ENCODE data around the gene PUM1.

PUM1 gene

GRCh38 chr1:30908316-30908695, 157.2 kb downstream of the PUM1 start:
- Histone ChIP-seq H3K36me3 (ENCODE audit: control insufficient read depth, insufficient read depth, low read length) (no peaks in the 10 kb centered on the region), H3K27me3 (ENCODE audit: control insufficient read depth, insufficient read depth, low read length, poor library complexity, severe bottlenecking) (peaks cover 6% of the 10 kb centered on the region), H3K9me3 (ENCODE audit: control insufficient read depth, low read length) (no peaks in the 10 kb centered on the region), H3K27ac (ENCODE audit: insufficient read depth, low read depth, low read length, poor library complexity, severe bottlenecking) (no peak overlapping the region), H3K4me1 (ENCODE audit: control insufficient read depth, insufficient read depth, low read length) (peaks cover 42% of the 10 kb centered on the region), H3K4me3 (ENCODE audit: insufficient read depth, low read depth, low read length) (peak overlapping the region; percentile 73)
- WGBS, 2 experiments, result 0% methylated on average over 69 of the region's 69 CpGs

DNA sequence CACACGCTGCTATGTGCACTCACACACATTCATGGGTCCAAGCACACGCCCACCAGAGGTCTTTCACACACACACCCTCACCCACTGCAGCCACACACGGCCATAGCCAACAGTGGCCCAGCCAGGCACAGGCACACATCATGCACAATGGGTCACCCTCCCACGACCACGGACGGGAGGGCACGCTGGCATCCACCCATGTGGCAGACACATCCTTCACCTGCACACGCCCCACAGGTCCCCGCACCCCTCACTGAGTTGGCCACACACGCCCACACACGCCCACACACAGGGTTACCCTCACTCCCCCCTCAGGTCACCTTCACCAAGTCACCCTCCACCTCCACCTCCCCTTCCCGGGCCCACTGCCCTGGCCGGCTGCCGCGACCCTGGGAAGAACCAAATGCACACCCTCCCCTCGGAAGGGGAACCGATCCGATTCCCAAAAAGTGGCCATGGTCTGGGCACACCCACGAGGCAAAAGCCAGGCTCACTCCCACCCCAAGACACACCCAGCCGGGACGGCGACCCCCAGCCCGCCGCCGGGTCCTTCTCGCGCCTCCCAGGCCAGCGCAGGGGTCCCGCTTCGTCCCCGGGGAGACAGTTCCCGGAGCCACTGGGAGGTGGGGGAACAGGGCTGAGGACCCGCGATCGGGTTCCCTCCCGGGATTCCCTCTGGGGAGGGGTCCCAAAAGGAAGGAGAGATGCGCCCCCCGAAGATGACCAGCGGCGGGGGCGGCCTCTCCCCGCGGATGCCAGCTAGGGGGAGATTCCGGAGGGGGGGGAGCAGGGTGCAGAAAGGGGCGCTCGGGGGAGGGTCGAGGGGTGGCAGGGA, 157.8 kb downstream of the PUM1 start:
- peak overlapping the region; percentile 73 for H3K4me3 ChIP-seq (ENCODE audit: insufficient read depth, low read depth, low read length)
- H3K27me3 ChIP-seq (ENCODE audit: control insufficient read depth, insufficient read depth, low read length, poor library complexity, severe bottlenecking), result peaks cover 6% of the 10 kb centered on the region
- H3K9me3 ChIP-seq (ENCODE audit: control insufficient read depth, low read length), result no peaks in the 10 kb centered on the region
- 12% methylated on average over 43 to 47 of the region's 47 CpGs for WGBS, 2 experiments
- H3K27ac ChIP-seq (ENCODE audit: insufficient read depth, low read depth, low read length, poor library complexity, severe bottlenecking), result no peak overlapping the region
- H3K36me3 ChIP-seq (ENCODE audit: control insufficient read depth, insufficient read depth, low read length), result no peaks in the 10 kb centered on the region
- peaks cover 45% of the 10 kb centered on the region for H3K4me1 ChIP-seq (ENCODE audit: control insufficient read depth, insufficient read depth, low read length)

- no peak overlapping the region for H3K27ac ChIP-seq (ENCODE audit: insufficient read depth, low read depth, low read length, poor library complexity, severe bottlenecking)
- no peaks in the 10 kb centered on the region for H3K36me3 ChIP-seq (ENCODE audit: control insufficient read depth, insufficient read depth, low read length)
- 79 to 81% methylated on average over 9 of the region's 9 CpGs for WGBS, 2 experiments
- H3K4me1 ChIP-seq (ENCODE audit: control insufficient read depth, insufficient read depth, low read length), result peaks cover 53% of the 10 kb centered on the region
- H3K4me3 ChIP-seq (ENCODE audit: insufficient read depth, low read depth, low read length), result peak overlapping the region; percentile 73
- H3K9me3 ChIP-seq (ENCODE audit: control insufficient read depth, low read length), result no peaks in the 10 kb centered on the region
- H3K27me3 ChIP-seq (ENCODE audit: control insufficient read depth, insufficient read depth, low read length, poor library complexity, severe bottlenecking), result peaks cover 6% of the 10 kb centered on the region
Measured at GRCh38 chr1:30906631-30907441, 158.7 kb downstream of the PUM1 start.

DNA sequence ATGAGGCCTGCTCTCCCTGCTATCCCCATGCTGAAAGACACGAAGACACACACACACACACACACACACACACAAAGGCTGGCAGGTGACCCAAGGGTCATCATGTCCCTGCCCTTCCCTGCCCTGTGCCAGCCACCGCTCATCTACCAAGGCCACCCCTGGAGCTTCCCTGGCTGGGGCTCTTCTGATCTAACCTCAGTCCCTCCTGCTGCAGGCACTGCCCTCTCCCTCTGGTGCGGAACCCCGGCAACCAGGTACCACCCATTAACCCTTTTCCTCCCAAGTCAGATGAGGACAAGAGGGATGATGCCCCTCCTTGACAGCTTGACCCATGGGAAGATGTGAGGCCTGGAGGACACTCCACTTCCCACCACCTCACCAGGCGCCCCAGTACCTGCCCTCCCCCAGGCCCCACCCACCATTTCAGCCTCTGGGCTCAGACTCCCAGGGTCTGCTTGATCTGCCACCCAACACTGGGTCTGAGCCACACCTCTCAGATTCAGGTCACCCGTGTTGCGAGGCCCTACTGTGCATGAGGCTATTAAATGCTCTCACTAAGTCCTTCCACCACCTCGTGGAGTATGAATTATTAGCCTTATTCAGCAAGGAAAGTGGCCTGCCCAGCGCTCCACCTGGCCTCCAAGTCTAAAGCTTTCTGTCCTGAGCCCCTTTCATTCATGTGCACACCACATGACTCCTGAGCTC, 159.4 kb downstream of the PUM1 start:
- Histone ChIP-seq H3K4me3 (ENCODE audit: insufficient read depth, low read depth, low read length) (no peak overlapping the region), H3K9me3 (ENCODE audit: control insufficient read depth, low read length) (no peaks in the 10 kb centered on the region), H3K36me3 (ENCODE audit: control insufficient read depth, insufficient read depth, low read length) (no peaks in the 10 kb centered on the region), H3K4me1 (ENCODE audit: control insufficient read depth, insufficient read depth, low read length) (peaks cover 53% of the 10 kb centered on the region), H3K27ac (ENCODE audit: insufficient read depth, low read depth, low read length, poor library complexity, severe bottlenecking) (no peak overlapping the region), H3K27me3 (ENCODE audit: control insufficient read depth, insufficient read depth, low read length, poor library complexity, severe bottlenecking) (peaks cover 6% of the 10 kb centered on the region)
- 61 to 62% methylated on average over 9 of the region's 9 CpGs for WGBS, 2 experiments

DNA sequence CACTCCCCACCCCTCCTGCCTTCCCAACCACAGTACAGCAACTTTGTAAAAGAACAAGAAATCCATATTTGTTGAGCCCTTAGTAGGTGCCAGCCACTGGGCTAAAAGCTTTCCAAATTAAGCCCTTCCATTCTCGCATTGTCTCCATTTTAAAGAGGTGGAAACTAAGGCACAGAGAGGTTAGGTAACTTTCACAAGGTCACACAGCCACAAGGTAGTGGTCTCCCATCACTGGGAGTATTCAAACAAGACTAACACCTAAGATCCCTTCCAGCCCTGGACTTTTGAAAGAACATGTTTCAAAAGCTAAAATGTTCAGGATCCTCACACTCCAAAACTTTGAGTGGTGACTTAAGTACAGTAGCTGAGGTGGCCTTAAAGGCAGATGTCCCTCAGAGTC, 160.1 kb downstream of the PUM1 start:
- H3K36me3 ChIP-seq (ENCODE audit: control insufficient read depth, insufficient read depth, low read length), result no peaks in the 10 kb centered on the region
- 80 to 98% methylated on average over 1 of the region's 1 CpG for WGBS, 2 experiments
- H3K4me3 ChIP-seq (ENCODE audit: insufficient read depth, low read depth, low read length), result no peak overlapping the region
- peaks cover 53% of the 10 kb centered on the region for H3K4me1 ChIP-seq (ENCODE audit: control insufficient read depth, insufficient read depth, low read length)
- H3K9me3 ChIP-seq (ENCODE audit: control insufficient read depth, low read length), result no peaks in the 10 kb centered on the region
- peaks cover 6% of the 10 kb centered on the region for H3K27me3 ChIP-seq (ENCODE audit: control insufficient read depth, insufficient read depth, low read length, poor library complexity, severe bottlenecking)
- H3K27ac ChIP-seq (ENCODE audit: insufficient read depth, low read depth, low read length, poor library complexity, severe bottlenecking), result no peak overlapping the region

GRCh38 chr1:30904962-30905335, 160.6 kb downstream of the PUM1 start:
- Histone ChIP-seq H3K4me3 (ENCODE audit: insufficient read depth, low read depth, low read length) (no peak overlapping the region), H3K27ac (ENCODE audit: insufficient read depth, low read depth, low read length, poor library complexity, severe bottlenecking) (no peak overlapping the region), H3K27me3 (ENCODE audit: control insufficient read depth, insufficient read depth, low read length, poor library complexity, severe bottlenecking) (peaks cover 6% of the 10 kb centered on the region), H3K9me3 (ENCODE audit: control insufficient read depth, low read length) (no peaks in the 10 kb centered on the region), H3K4me1 (ENCODE audit: control insufficient read depth, insufficient read depth, low read length) (peaks cover 53% of the 10 kb centered on the region), H3K36me3 (ENCODE audit: control insufficient read depth, insufficient read depth, low read length) (no peaks in the 10 kb centered on the region)
- whole genome bisulfite sequencing, 2 experiments, result no CpG with 5 or more reads among the region's 1 CpG

DNA sequence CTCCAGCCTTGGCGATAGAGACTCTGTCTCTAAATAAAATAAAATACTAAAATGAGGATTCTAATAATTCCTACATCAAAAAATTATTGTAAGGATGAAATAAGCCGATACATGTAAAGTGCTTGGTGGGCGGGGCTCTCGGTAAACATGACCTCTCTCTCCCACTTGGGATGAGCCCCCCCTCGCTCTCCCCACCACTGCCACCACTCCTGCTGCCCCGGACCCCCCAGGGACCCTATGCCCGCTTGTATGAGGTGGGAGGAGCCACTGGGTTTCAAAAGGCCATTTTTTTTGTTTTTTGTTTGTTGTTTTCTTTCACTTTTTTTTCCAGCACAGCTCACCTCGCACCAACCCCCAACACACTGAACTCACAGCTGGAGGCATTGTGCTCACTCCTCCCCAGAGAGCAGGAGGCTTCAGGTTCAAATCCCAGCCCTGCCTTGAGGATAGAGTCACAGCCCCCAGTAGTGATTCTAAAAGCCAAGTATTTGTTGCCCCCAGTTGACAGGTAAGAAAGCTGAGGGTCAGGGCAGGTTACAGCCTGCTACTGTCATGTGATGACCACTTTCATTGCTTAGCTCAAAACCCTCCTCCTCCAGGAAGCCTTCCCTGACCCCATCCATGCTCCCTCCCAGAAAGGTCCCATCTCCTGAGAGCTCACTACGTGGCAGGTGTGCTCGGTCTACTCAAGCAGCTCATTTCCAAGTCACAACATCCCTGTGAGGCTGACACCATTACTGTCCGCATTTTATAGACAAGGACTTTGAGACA, 161.1 kb downstream of the PUM1 start:
- Histone ChIP-seq H3K36me3 (ENCODE audit: control insufficient read depth, insufficient read depth, low read length) (no peaks in the 10 kb centered on the region), H3K9me3 (ENCODE audit: control insufficient read depth, low read length) (no peaks in the 10 kb centered on the region), H3K27ac (ENCODE audit: insufficient read depth, low read depth, low read length, poor library complexity, severe bottlenecking) (no peak overlapping the region), H3K4me3 (ENCODE audit: insufficient read depth, low read depth, low read length) (no peak overlapping the region), H3K27me3 (ENCODE audit: control insufficient read depth, insufficient read depth, low read length, poor library complexity, severe bottlenecking) (peaks cover 6% of the 10 kb centered on the region), H3K4me1 (ENCODE audit: control insufficient read depth, insufficient read depth, low read length) (peaks cover 47% of the 10 kb centered on the region)
- WGBS, 2 experiments, result 76 to 81% methylated on average over 7 to 11 of the region's 11 CpGs

- 85 to 89% methylated on average over 8 of the region's 8 CpGs for WGBS, 2 experiments
Measured at GRCh38 chr1:30903343-30904034, 162.0 kb downstream of the PUM1 start.

DNA sequence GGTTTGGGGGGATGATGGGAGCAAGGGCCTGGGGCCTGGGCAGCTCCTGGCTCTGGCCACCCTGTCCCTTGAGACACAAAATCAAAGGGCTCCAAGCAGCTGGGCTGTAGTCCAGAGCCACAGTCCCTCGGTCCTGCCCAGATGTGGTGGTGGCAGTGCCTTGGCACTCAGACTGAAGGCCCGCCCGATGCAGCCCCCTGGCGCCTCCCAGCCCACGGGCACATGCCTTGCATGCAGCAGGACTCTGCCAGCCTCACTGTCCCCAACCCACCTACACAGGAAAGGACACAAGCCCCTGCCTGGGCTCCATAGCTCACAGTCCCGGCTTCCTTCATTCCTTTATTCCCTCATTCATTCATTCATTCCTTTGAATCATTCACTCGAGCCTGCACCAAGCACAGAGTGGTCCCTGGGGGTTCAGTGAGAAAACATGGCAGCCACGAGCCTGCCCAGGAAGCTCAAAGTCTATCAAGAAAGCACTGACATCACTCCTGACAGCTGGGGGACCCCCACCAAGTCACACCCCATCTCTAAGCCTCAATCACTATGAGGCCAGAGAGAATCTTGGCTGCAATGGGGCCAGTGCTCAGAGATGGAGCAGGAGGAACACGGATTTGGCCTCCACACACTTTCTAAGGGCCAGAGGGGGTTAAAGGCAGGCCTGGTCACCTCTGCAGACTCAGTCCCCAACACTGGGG, 162.8 kb downstream of the PUM1 start:
- Histone ChIP-seq H3K9me3 (ENCODE audit: control insufficient read depth, low read length) (no peaks in the 10 kb centered on the region), H3K4me3 (ENCODE audit: insufficient read depth, low read depth, low read length) (no peak overlapping the region), H3K36me3 (ENCODE audit: control insufficient read depth, insufficient read depth, low read length) (no peaks in the 10 kb centered on the region), H3K27ac (ENCODE audit: insufficient read depth, low read depth, low read length, poor library complexity, severe bottlenecking) (no peak overlapping the region), H3K4me1 (ENCODE audit: control insufficient read depth, insufficient read depth, low read length) (peaks cover 41% of the 10 kb centered on the region), H3K27me3 (ENCODE audit: control insufficient read depth, insufficient read depth, low read length, poor library complexity, severe bottlenecking) (no peaks in the 10 kb centered on the region)
- WGBS, 2 experiments, result 80 to 82% methylated on average over 9 of the region's 9 CpGs

More at GRCh38 chr1:30903343-30904034, 162.0 kb downstream of the PUM1 start:
- Histone ChIP-seq H3K4me1 (ENCODE audit: control insufficient read depth, insufficient read depth, low read length) (peaks cover 41% of the 10 kb centered on the region), H3K36me3 (ENCODE audit: control insufficient read depth, insufficient read depth, low read length) (no peaks in the 10 kb centered on the region), H3K4me3 (ENCODE audit: insufficient read depth, low read depth, low read length) (no peak overlapping the region), H3K27ac (ENCODE audit: insufficient read depth, low read depth, low read length, poor library complexity, severe bottlenecking) (no peak overlapping the region), H3K27me3 (ENCODE audit: control insufficient read depth, insufficient read depth, low read length, poor library complexity, severe bottlenecking) (no peaks in the 10 kb centered on the region), H3K9me3 (ENCODE audit: control insufficient read depth, low read length) (no peaks in the 10 kb centered on the region)

All from ectodermal cell (in vitro differentiated cells).